Thyroid gland (tissue), 4 donors: ENCODE data around the gene PRSS23.

Source experiments
- POLR2A ChIP-seq, 2 donors: fragments of 450-650 bp; IDR thresholded peaks; one replicate each; pipeline ENCODE4 v1.6.1; 2017; ENCODE audit warnings: antibody characterized with exemption in 2 of 2, mild to moderate bottlenecking in 2 of 2, moderate library complexity in 1 of 2
- TF ChIP-seq, protein P1 (sequence below), 6 experiments: fragments of 200-600 bp in 3 of 6; fragments of 450-650 bp in 3 of 6; sonication (generic) in 3 of 6; IDR thresholded peaks; one replicate each; pipeline ENCODE4 v1.5.1; 2016 to 2019; ENCODE audit warnings: antibody characterized with exemption in 6 of 6, mild to moderate bottlenecking in 2 of 6, inconsistent platforms in 1 of 6, moderate library complexity in 1 of 6

DNA sequence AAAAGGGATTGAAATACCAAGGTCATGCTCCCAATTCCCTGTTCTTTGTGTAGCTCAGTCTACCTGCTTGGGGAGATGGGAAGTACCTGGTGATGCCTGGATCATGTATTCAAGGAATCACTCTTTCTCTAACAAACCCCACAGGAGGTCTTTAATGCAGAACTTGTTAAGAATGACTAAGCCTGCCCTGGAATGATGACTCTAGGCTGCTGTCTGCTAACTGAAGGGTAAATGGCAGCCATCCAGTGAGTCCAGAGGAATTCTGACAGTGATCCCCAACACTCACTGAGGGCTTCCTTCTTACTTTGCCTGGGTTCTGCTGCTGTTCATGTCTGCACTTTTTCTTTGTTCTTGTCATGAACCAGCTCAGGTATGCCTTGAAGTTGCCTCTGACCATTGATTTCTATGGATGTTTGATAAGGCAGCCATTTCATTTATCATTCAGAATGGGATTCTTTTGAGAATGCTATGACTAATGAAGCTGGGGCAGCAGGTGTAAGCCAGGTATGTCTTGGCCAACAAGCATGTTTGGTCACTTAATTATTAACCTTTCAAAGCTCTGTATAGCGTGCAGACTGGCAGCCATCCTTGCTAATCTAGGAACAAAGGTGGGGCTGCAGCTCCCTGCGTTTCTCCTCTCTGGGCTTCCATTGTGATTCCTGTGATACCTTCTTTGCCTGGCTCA lies 11.4 kb downstream of the PRSS23 start:
- TF ChIP-seq, protein P1, sequence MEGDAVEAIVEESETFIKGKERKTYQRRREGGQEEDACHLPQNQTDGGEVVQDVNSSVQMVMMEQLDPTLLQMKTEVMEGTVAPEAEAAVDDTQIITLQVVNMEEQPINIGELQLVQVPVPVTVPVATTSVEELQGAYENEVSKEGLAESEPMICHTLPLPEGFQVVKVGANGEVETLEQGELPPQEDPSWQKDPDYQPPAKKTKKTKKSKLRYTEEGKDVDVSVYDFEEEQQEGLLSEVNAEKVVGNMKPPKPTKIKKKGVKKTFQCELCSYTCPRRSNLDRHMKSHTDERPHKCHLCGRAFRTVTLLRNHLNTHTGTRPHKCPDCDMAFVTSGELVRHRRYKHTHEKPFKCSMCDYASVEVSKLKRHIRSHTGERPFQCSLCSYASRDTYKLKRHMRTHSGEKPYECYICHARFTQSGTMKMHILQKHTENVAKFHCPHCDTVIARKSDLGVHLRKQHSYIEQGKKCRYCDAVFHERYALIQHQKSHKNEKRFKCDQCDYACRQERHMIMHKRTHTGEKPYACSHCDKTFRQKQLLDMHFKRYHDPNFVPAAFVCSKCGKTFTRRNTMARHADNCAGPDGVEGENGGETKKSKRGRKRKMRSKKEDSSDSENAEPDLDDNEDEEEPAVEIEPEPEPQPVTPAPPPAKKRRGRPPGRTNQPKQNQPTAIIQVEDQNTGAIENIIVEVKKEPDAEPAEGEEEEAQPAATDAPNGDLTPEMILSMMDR (IDR thresholded peaks at IDR 0.05): no peak
- no peak for TF ChIP-seq POLR2A (IDR thresholded peaks at IDR 0.05)
